Neural progenitor cell (in vitro differentiated cells): Measurements from ENCODE around the gene H2BK1. TPM values are rescaled to one million over a fixed set of nuclear protein-coding genes. Genes with fewer than 3 reads are reported as not detected.

ENCODE experiments used
- DNase-seq: peaks from one replicate; pipeline ENCODE4 v3.0.0-alpha.2; 2016; ENCODE audit warnings: low spot score
- H2AFZ ChIP-seq: fragments of 200-600 bp; sonication (generic); replicated peaks from 2 replicates; pipeline ENCODE4 v1.6.1; 2016; ENCODE audit warnings: antibody characterized with exemption
- H3F3A ChIP-seq: fragments of 200-600 bp; sonication (generic); 2 replicates; pipeline ENCODE4 v1.6.1; 2016; ENCODE audit warnings: antibody characterized with exemption, low read depth
- H3K27ac ChIP-seq: fragments of 200-600 bp; sonication (generic); 2 replicates; pipeline ENCODE4 v1.5.1; 2016; ENCODE audit warnings: mild to moderate bottlenecking
- H3K27me3 ChIP-seq: fragments of 200-600 bp; sonication (generic); 2 replicates; pipeline ENCODE4 v1.6.1; 2016; ENCODE audit warnings: mild to moderate bottlenecking, moderate library complexity
- H3K36me3 ChIP-seq: fragments of 200-600 bp; sonication (generic); 2 replicates; pipeline ENCODE4 v1.5.1; 2016
- H3K4me1 ChIP-seq: fragments of 200-600 bp; sonication (generic); 2 replicates; pipeline ENCODE4 v1.6.1; 2016; ENCODE audit warnings: mixed run types
- H3K4me2 ChIP-seq: fragments of 200-600 bp; sonication (generic); 2 replicates; pipeline ENCODE4 v1.6.1; 2016
- H3K4me3 ChIP-seq: fragments of 200-600 bp; sonication (generic); 2 replicates; pipeline ENCODE4 v1.5.1; 2016
- H3K79me2 ChIP-seq: fragments of 200-600 bp; sonication (generic); 2 replicates; pipeline ENCODE4 v1.6.1; 2016; ENCODE audit warnings: low read depth
- H3K9ac ChIP-seq: fragments of 200-600 bp; sonication (generic); 2 replicates; pipeline ENCODE4 v1.6.1; 2016
- H3K9me3 ChIP-seq: fragments of 200-600 bp; sonication (generic); 2 replicates; pipeline ENCODE4 v1.5.1; 2016; ENCODE audit warnings: low read depth
- H4K20me1 ChIP-seq: fragments of 200-600 bp; sonication (generic); 2 replicates; pipeline ENCODE4 v1.6.1; 2016; ENCODE audit warnings: low read depth
- H3K27ac Mint-ChIP-seq: 3 replicates; pipeline ENCODE4 v1.8.0; 2021; ENCODE audit warnings: mixed read lengths
- H3K27me3 Mint-ChIP-seq: 2 replicates; pipeline ENCODE4 v1.8.0; 2022; ENCODE audit warnings: low read depth, mild to moderate bottlenecking, inconsistent platforms, moderate library complexity, mixed read lengths; ENCODE audit not compliant: insufficient read depth
- H3K36me3 Mint-ChIP-seq: 3 replicates; pipeline ENCODE4 v1.8.0; 2021; ENCODE audit warnings: mixed read lengths
- H3K4me1 Mint-ChIP-seq: 3 replicates; pipeline ENCODE4 v1.8.0; 2021; ENCODE audit warnings: mixed read lengths
- H3K4me3 Mint-ChIP-seq: 3 replicates; pipeline ENCODE4 v1.8.0; 2021; ENCODE audit warnings: mild to moderate bottlenecking, moderate library complexity, mixed read lengths
- H3K9me3 Mint-ChIP-seq: 3 replicates; pipeline ENCODE4 v1.8.0; 2020; ENCODE audit warnings: mixed read lengths
- CTCF ChIP-seq: fragments of 200-600 bp; sonication (generic); IDR thresholded peaks from 2 replicates; pipeline ENCODE4 v1.5.1; 2017; ENCODE audit warnings: antibody characterized with exemption, mild to moderate bottlenecking
- EZH2 ChIP-seq: fragments of 200-600 bp; sonication (generic); IDR thresholded peaks from 2 replicates; pipeline ENCODE4 v1.6.1; 2017; ENCODE audit warnings: antibody characterized with exemption, mild to moderate bottlenecking, moderate library complexity
- EZH2phosphoT487 ChIP-seq: fragments of 200-600 bp; sonication (generic); IDR thresholded peaks from 2 replicates; pipeline ENCODE4 v1.6.1; 2017; ENCODE audit warnings: antibody characterized with exemption
- total RNA-seq: library from RNA; depleted of rRNA; stranded (reverse); fragments of >200 nt; gene quantifications from 2 replicates; pipeline ENCODE4 v1.2.3, GENCODE V29; 2015; ENCODE audit warnings: low replicate concordance

H2BK1 gene
- total RNA-seq, 1 donor from 2014 or later, result not detected

GRCh38 chr7:151208253-151208862 is 1.9 kb downstream of the H2BK1 start:
- Histone ChIP-seq H3K4me2 (no peak overlapping the region), H4K20me1 (peaks cover 7% of the 10 kb centered on the region), H3K36me3 (no peaks in the 10 kb centered on the region), H3K4me1 (peaks cover 18% of the 10 kb centered on the region), H3K9ac (no peak overlapping the region), H3F3A (peaks cover 16% of the 10 kb centered on the region), H3K27me3 (peaks cover 18% of the 10 kb centered on the region), H3K27ac (no peak overlapping the region), H3K4me3 (no peak overlapping the region), H3K79me2 (no peaks in the 10 kb centered on the region), H3K9me3 (no peaks in the 10 kb centered on the region), H2AFZ (no peak overlapping the region)
- Mint-ChIP-seq H3K4me3 (no peak overlapping the region), H3K27ac (no peak overlapping the region), H3K27me3 (peaks cover 4% of the 10 kb centered on the region), H3K4me1 (peaks cover 2% of the 10 kb centered on the region), H3K36me3 (peaks cover 3% of the 10 kb centered on the region), H3K9me3 (no peaks in the 10 kb centered on the region)
- no peak for DNase-seq
- no peak for TF ChIP-seq CTCF
- TF ChIP-seq EZH2phosphoT487, result no peak
- TF ChIP-seq EZH2, result no peak

GRCh38 chr7:151207804-151208203 is 2.5 kb downstream of the H2BK1 start:
- no peak overlapping the region for H3K4me2 ChIP-seq
- no peaks in the 10 kb centered on the region for H3K9me3 ChIP-seq
- no peak for DNase-seq
- no peak for TF ChIP-seq CTCF
- no peak for TF ChIP-seq EZH2phosphoT487
- TF ChIP-seq EZH2, result no peak
- peaks cover 2% of the 10 kb centered on the region for H3K4me1 Mint-ChIP-seq
- H3K36me3 ChIP-seq, result no peaks in the 10 kb centered on the region
- H3K79me2 ChIP-seq, result no peaks in the 10 kb centered on the region
- no peak overlapping the region for H3K4me3 ChIP-seq
- H2AFZ ChIP-seq, result no peak overlapping the region
- no peak overlapping the region for H3K27ac Mint-ChIP-seq
- no peaks in the 10 kb centered on the region for H3K9me3 Mint-ChIP-seq
- H3K4me3 Mint-ChIP-seq, result no peak overlapping the region
- no peak overlapping the region for H3K9ac ChIP-seq
- H3K27me3 Mint-ChIP-seq, result peaks cover 4% of the 10 kb centered on the region
- H3K27me3 ChIP-seq, result peaks cover 18% of the 10 kb centered on the region
- peaks cover 18% of the 10 kb centered on the region for H3K4me1 ChIP-seq
- H3K27ac ChIP-seq, result no peak overlapping the region
- peaks cover 16% of the 10 kb centered on the region for H3F3A ChIP-seq
- peaks cover 7% of the 10 kb centered on the region for H4K20me1 ChIP-seq
- H3K36me3 Mint-ChIP-seq, result no peaks in the 10 kb centered on the region

GRCh38 chr7:151207315-151207714 is 3.0 kb downstream of the H2BK1 start:
- no peaks in the 10 kb centered on the region for H3K9me3 Mint-ChIP-seq
- H3K27ac ChIP-seq, result no peak overlapping the region
- H3K9me3 ChIP-seq, result no peaks in the 10 kb centered on the region
- DNase-seq, result no peak
- TF ChIP-seq EZH2 (no peak), EZH2phosphoT487 (no peak), CTCF (no peak)
- H3K4me1 Mint-ChIP-seq, result peaks cover 2% of the 10 kb centered on the region
- H3K27me3 Mint-ChIP-seq, result peaks cover 4% of the 10 kb centered on the region
- peaks cover 18% of the 10 kb centered on the region for H3K27me3 ChIP-seq
- H3K4me1 ChIP-seq, result peaks cover 18% of the 10 kb centered on the region
- no peak overlapping the region for H3K27ac Mint-ChIP-seq
- no peak overlapping the region for H2AFZ ChIP-seq
- peaks cover 7% of the 10 kb centered on the region for H4K20me1 ChIP-seq
- H3K36me3 Mint-ChIP-seq, result no peaks in the 10 kb centered on the region
- no peak overlapping the region for H3K4me3 Mint-ChIP-seq
- no peak overlapping the region for H3K4me2 ChIP-seq
- H3K79me2 ChIP-seq, result no peaks in the 10 kb centered on the region
- no peak overlapping the region for H3K9ac ChIP-seq
- H3K4me3 ChIP-seq, result no peak overlapping the region
- H3K36me3 ChIP-seq, result no peaks in the 10 kb centered on the region
- peaks cover 16% of the 10 kb centered on the region for H3F3A ChIP-seq
